IPS-NIHi7 (cell line): ENCODE measurements around the gene GLIS1.
"Not testable (repeated sequence)": the region's sequence is repeated elsewhere in the genome, so short reads cannot be mapped to it uniquely, and the experiment has no call there.

Experiments
- DNase-seq: peaks from one replicate; pipeline ENCODE4 v3.0.0; 2012; ENCODE audit warnings: mixed read lengths; ENCODE audit errors: extremely low spot score

The GLIS1 gene

DNA sequence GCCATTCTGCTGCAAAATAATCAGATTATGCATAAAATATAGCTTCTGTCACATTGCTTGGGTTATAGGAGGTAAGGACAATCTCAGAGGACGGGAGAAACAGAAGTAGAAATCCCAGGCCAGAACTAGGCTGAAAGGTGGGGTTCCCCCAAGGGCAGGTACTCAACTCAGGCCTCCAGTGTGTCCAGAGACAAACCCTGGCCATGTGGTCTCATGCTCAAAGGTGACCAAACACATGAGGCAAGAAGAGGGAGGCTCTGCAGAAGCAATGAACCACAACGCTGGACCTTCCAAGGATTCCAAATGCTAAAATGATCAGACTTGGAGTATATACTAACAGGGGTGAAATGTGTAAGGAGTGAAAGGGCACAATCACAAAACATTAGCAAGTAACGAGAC lies 176.0 kb downstream of the GLIS1 start:
- no peak for DNase-seq

DNA sequence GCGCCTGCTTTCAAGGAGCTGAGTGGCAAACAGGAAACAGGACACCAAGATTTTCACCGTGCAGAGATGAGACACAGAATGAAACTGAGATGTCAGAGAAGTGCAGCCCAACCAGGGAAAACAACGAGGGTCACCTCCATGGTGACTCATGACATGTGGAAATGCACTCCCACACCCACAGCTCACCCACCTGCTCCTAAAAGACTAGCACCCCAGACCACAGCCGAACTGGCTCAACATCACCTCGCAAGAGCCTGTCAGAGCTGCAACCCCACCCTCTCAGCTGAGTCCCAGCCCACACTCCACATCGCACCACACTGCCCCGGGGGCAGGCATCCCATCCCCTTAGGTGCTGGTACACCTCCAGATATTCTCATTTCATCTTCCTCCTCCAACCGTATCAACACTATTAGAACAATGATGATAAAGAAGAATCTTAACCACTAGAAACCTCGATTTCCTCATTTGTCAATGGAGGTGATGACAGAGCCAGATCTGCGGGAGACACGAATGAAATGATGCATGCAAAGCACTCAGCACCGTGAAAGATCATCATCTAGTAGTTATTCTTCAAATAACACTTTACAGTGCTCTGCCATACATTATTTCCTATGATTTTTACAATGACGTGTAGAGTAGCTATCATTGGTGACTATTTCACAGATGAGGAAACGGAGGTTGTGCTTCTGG lies 176.5 kb downstream of the GLIS1 start:
- DNase-seq = no peak

- DNase-seq = no peak
Observed at GRCh38 chr1:53561503-53562105, 177.4 kb downstream of the GLIS1 start.

GRCh38 chr1:53560581-53561502 lies 178.1 kb downstream of the GLIS1 start:
- no peak for DNase-seq

GRCh38 chr1:53559854-53560580 lies 178.9 kb downstream of the GLIS1 start:
- DNase-seq = no peak

- peak; percentile 63 for DNase-seq
Observed at GRCh38 chr1:53559391-53559815, 179.6 kb downstream of the GLIS1 start.

- no peak for DNase-seq
Observed at GRCh38 chr1:53558739-53559315, 180.1 kb downstream of the GLIS1 start.

- no peak for DNase-seq
Observed at GRCh38 chr1:53557830-53558738, 180.9 kb downstream of the GLIS1 start.

GRCh38 chr1:53557369-53557768 lies 181.6 kb downstream of the GLIS1 start:
- DNase-seq = no peak

- DNase-seq = no peak
Observed at GRCh38 chr1:53556657-53557227, 182.2 kb downstream of the GLIS1 start.

DNA sequence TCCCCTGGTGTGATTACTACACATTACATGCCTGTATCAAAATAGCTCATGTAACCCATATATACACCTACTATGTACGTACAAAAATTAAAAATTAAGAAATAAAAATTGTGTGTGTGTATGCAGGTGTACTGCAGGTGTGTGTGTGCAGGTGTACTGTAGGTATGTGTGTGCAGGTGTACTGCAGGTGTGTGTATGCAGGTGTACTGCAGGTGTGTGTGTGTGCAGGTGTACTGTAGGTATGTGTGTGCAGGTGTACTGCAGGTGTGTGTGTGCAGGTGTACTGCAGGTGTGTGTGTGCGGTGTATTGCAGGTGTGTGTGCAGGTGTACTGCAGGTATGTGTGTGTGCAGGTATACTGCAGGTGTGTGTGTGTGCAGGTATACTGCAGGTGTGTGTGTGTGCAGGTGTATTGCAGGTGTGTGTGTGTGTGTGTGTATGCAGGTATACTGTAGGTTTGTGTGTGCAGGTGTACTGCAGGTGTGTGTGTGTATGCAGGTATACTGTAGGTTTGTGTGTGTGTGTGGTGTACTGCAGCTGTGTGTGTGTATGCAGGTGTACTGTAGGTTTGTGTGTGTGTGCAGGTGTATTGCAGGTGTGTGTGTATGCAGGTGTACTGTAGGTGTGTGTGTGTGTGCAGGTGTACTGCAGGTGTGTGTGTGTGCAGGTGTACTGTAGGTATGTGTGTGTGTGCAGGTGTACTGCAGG lies 183.2 kb downstream of the GLIS1 start:
- not testable (repeated sequence) for DNase-seq

- DNase-seq = no peak
Observed at GRCh38 chr1:53554592-53555305, 184.2 kb downstream of the GLIS1 start.

GRCh38 chr1:53553734-53554509 lies 185.0 kb downstream of the GLIS1 start:
- no peak for DNase-seq

- DNase-seq = no peak
Observed at GRCh38 chr1:53552981-53553733, 185.8 kb downstream of the GLIS1 start.

DNA sequence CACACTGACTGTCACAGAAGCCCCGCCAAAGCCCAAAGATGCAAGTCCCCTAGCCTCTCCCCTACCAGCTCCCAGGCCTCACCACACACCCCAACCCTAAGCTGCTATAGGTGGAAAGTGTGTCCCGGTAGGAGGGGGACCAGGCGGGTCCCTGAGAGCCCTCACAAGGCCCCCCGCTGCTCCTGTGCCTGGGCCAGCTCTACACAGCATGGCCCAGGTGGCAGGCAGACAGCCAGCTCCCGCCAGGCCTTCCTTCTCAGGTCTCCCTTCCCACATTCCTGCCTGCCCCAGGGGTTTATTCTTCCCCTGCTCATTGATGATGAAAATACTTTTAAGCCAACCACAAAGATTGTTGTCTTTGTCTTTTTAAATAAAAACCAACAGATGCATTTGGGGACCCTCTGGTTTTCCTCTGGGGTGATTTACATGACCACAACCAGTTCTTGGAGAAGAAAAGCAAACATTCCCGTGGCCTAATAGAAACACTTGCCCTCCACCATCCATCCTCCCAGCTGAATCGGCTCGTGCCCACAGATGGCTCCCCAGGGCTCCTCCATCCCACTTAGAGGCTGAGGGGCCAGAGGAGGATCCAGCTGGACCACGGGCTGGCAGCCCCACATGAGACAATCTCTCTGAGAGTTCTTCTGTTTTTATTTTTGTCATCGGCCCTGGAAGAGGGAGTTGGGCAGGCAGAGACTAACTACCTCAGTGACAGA lies 186.7 kb downstream of the GLIS1 start:
- DNase-seq = no peak

DNA sequence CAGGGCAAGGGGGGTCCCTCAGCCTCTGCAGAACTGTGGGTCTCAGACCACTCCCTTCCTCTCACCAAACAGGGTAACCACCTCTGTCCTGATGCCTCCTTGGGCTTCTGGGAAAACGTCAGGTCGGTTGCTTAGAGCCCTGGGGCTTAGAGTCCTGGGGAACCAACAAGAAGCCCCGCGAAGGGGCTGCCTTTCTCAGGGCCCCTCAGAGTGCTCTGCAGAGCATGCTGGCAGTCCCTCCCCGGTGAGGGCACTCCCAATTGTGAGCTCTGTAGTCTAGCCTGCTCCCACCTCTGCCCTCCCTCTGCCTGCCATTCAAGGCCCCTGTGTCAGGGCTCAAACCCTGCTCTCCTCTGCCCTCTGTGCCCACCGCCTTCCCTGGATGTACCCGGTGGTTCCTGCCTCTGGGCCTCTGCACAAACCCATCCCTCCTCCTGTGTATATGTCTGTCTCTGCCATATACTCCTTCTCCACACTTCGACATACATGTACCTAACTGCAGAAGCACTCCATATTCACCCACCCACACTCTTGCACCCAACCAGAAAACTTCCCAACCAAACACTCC lies 187.5 kb downstream of the GLIS1 start:
- no peak for DNase-seq
